SK-N-SH (cell line): ENCODE measurements around the gene THBS1. TPM values are rescaled to one million over a fixed set of nuclear protein-coding genes. Genes with fewer than 3 reads are reported as not detected.

Experiments used
- CTCF ChIA-PET: fragments of 300-600, 350-600 bp; formaldehyde crosslinking; extraction: SDS; loops from one replicate; lab custom pipeline; 2021; lab: Yijun Ruan, JAX
- POLR2A ChIA-PET: fragments of 350-600 bp; sonication (Branson Sonifier 250); formaldehyde crosslinking; extraction: SDS; loops from one replicate; lab custom pipeline; 2020; ENCODE audit warnings: antibody characterized with exemption, inconsistent platforms; lab: Yijun Ruan, JAX
- DNase-seq: peaks from one replicate; pipeline ENCODE4 v3.0.0; 2012
- H2AFZ ChIP-seq: fragments of 200-600 bp; sonication (generic); 2 replicates; pipeline ENCODE4 v1.8.1; 2016; ENCODE audit warnings: antibody characterized with exemption, mild to moderate bottlenecking, low read depth
- H3F3A ChIP-seq: fragments of 200-600 bp; sonication (generic); replicated peaks from 2 replicates; pipeline ENCODE3; 2016; ENCODE audit warnings: antibody characterized with exemption, mild to moderate bottlenecking; ENCODE audit not compliant: insufficient read depth
- H3K27ac ChIP-seq, 2 experiments: fragments of 200-500 bp in 1 of 2; fragments of 200-600 bp in 1 of 2; sonication (Bioruptor generic) in 1 of 2; sonication (generic), shearing (Covaris generic) in 1 of 2; 2 replicates each; pipeline versions ENCODE4 v1.5.1 to v1.6.1; 2014 to 2016; ENCODE audit warnings: low read depth in 2 of 2, inconsistent platforms in 1 of 2, low read length in 1 of 2, mild to moderate bottlenecking in 1 of 2, mixed read lengths in 1 of 2
- H3K27me3 ChIP-seq: fragments of 200-600 bp; sonication (generic), shearing (Covaris generic); 2 replicates; pipeline ENCODE4 v1.6.1; 2016; ENCODE audit warnings: mixed run types; ENCODE audit not compliant: insufficient read depth
- H3K36me3 ChIP-seq, 2 experiments: fragments of 200-500 bp in 1 of 2; fragments of 200-600 bp in 1 of 2; sonication (Bioruptor generic) in 1 of 2; sonication (generic) in 1 of 2; replicated peaks in 1 of 2; 2 replicates each; pipeline versions ENCODE3 to v1.5.1; 2014 to 2016; ENCODE audit warnings: low read length in 1 of 2, mild to moderate bottlenecking in 1 of 2; ENCODE audit not compliant: insufficient read depth in 2 of 2, control insufficient read depth in 1 of 2
- H3K4me1 ChIP-seq, 2 experiments: fragments of 200-500 bp in 1 of 2; fragments of 200-600 bp in 1 of 2; sonication (Bioruptor generic) in 1 of 2; sonication (generic), shearing (Covaris generic) in 1 of 2; 2 replicates each; pipeline versions ENCODE4 v1.5.1 to v1.6.1; 2014 to 2016; ENCODE audit warnings: low read depth in 1 of 2, low read length in 1 of 2, mixed run types in 1 of 2; ENCODE audit not compliant: insufficient read depth in 2 of 2, control insufficient read depth in 1 of 2
- H3K4me2 ChIP-seq: fragments of 200-600 bp; sonication (generic), shearing (Covaris generic); 2 replicates; pipeline ENCODE4 v1.6.1; 2017; ENCODE audit warnings: mixed run types
- H3K4me3 ChIP-seq, 2 experiments: fragments of 200-500 bp in 1 of 2; fragments of 200-600 bp in 1 of 2; sonication (Bioruptor generic) in 1 of 2; sonication (generic), shearing (Covaris generic) in 1 of 2; 2 replicates each; pipeline versions ENCODE4 v1.5.1 to v1.8.1; 2014 to 2016; ENCODE audit warnings: low read depth in 2 of 2, inconsistent platforms in 1 of 2, low read length in 1 of 2, mild to moderate bottlenecking in 1 of 2, mixed read lengths in 1 of 2, moderate library complexity in 1 of 2
- H3K79me2 ChIP-seq: fragments of 200-600 bp; sonication (generic); 2 replicates; pipeline ENCODE4 v1.8.1; 2017; ENCODE audit warnings: mild to moderate bottlenecking; ENCODE audit not compliant: insufficient read depth
- H3K9ac ChIP-seq: fragments of 200-600 bp; sonication (generic); 2 replicates; pipeline ENCODE4 v1.6.1; 2017; ENCODE audit warnings: mixed run types
- H3K9me2 ChIP-seq: fragments of 200-600 bp; sonication (generic); 2 replicates; pipeline ENCODE4 v1.6.1; 2017; ENCODE audit warnings: mixed run types
- H3K9me3 ChIP-seq: fragments of 200-600 bp; sonication (generic); 2 replicates; pipeline ENCODE4 v1.6.1; 2017; ENCODE audit warnings: mixed run types, mild to moderate bottlenecking, moderate library complexity
- H4K20me1 ChIP-seq: fragments of 200-600 bp; sonication (generic); 2 replicates; pipeline ENCODE4 v1.6.1; 2017; ENCODE audit warnings: mild to moderate bottlenecking, mixed run types; ENCODE audit not compliant: insufficient read depth
- ELF1 ChIP-seq: IDR thresholded peaks from 2 replicates; pipeline ENCODE4 v1.4.0; 2012
- EZH2phosphoT487 ChIP-seq: fragments of 200-600 bp; sonication (generic); IDR thresholded peaks from 2 replicates; pipeline ENCODE4 v1.6.1; 2017; ENCODE audit warnings: low read depth, mixed run types, mild to moderate bottlenecking, antibody characterized with exemption, moderate library complexity, borderline replicate concordance
- FOSL2 ChIP-seq: IDR thresholded peaks from 2 replicates; pipeline ENCODE4 v1.4.0; 2012; ENCODE audit warnings: low read depth, mild to moderate bottlenecking, moderate library complexity, borderline replicate concordance
- GABPA ChIP-seq: IDR thresholded peaks from 2 replicates; pipeline ENCODE4 v1.4.0; 2012; ENCODE audit warnings: low read depth, mild to moderate bottlenecking
- GATA2 ChIP-seq: sonication (generic); formaldehyde crosslinking; IDR thresholded peaks from 2 replicates; pipeline ENCODE4 v1.5.0; 2020; ENCODE audit warnings: mild to moderate bottlenecking, missing genetic modification reagents
- MAX ChIP-seq: IDR thresholded peaks from 2 replicates; pipeline ENCODE4 v1.4.0; 2012; ENCODE audit warnings: low read depth
- MEF2A ChIP-seq: IDR thresholded peaks from 2 replicates; pipeline ENCODE4 v1.4.0; 2012; ENCODE audit warnings: low read depth, borderline replicate concordance
- MXI1 ChIP-seq: IDR thresholded peaks from 2 replicates; pipeline ENCODE4 v1.6.1; 2012; ENCODE audit warnings: mild to moderate bottlenecking, low read depth, low read length, improper control_type of control experiment
- NFIC ChIP-seq: IDR thresholded peaks from 2 replicates; pipeline ENCODE4 v1.4.0; 2012; ENCODE audit warnings: borderline replicate concordance
- NRF1 ChIP-seq: IDR thresholded peaks from 2 replicates; pipeline ENCODE4 v1.6.1; 2012; ENCODE audit warnings: low read depth, mild to moderate bottlenecking, low read length
- PBX3 ChIP-seq: IDR thresholded peaks from 2 replicates; pipeline ENCODE4; 2012
- RAD21 ChIP-seq: IDR thresholded peaks from 2 replicates; pipeline ENCODE4 v1.6.1; 2012; ENCODE audit warnings: mild to moderate bottlenecking, low read length
- RFX5 ChIP-seq: IDR thresholded peaks from 2 replicates; pipeline ENCODE4 v1.6.1; 2012; ENCODE audit warnings: mild to moderate bottlenecking, improper control_type of control experiment, low read length
- SIN3A ChIP-seq: IDR thresholded peaks from 2 replicates; pipeline ENCODE4 v1.6.1; 2012; ENCODE audit warnings: low read depth, mild to moderate bottlenecking, low read length, moderate library complexity, borderline replicate concordance
- ZBTB33 ChIP-seq: IDR thresholded peaks from 2 replicates; pipeline ENCODE4 v1.4.0; 2012; ENCODE audit warnings: low read depth, borderline replicate concordance
- WGBS: methylation state at CpG from one replicate; pipeline ENCODE4 v1.1.6; 2017; ENCODE audit warnings: low lambda C conversion rate; 5-methylcytosine and 5-hydroxymethylcytosine counted together
- polyA plus RNA-seq, 3 experiments: library from polyadenylated mRNA; depleted of rRNA; stranded (reverse); fragments of >200 nt; gene quantifications; 2 replicates each; pipeline ENCODE4 v1.2.3, GENCODE V29; 2012
- TF ChIP-seq, protein P1 (sequence below): IDR thresholded peaks from 2 replicates; pipeline ENCODE4 v1.6.1; 2012; ENCODE audit warnings: mild to moderate bottlenecking, low read depth, low read length, moderate library complexity
- TF ChIP-seq, protein P2 (sequence below): fragments of 150-350 bp; IDR thresholded peaks from 2 replicates; pipeline ENCODE4 v1.6.1; 2017; ENCODE audit warnings: antibody characterized with exemption, low read length, low read depth, borderline replicate concordance

The THBS1 gene
- polyA plus RNA-seq, 1 of the 3 experiments (the other 2 are of a cell fraction): 117 TPM

- H3K36me3 ChIP-seq: peaks cover 0 to 18% of the 10 kb centered on the region in 2 experiments
- no peak overlapping the region for H2AFZ ChIP-seq
- DNase-seq: no peak
- peaks cover 4% of the 10 kb centered on the region for H3F3A ChIP-seq
- peaks cover 28% of the 10 kb centered on the region for H3K9me3 ChIP-seq
- no peak overlapping the region for H3K27ac ChIP-seq
- no peak overlapping the region for H3K9ac ChIP-seq
- TF ChIP-seq MAX: no peak
- no peak for TF ChIP-seq EZH2phosphoT487
- no peak for TF ChIP-seq NFIC
- no peak for TF ChIP-seq PBX3
- TF ChIP-seq ZBTB33: no peak
- TF ChIP-seq RFX5: no peak
- TF ChIP-seq SIN3A: no peak
- TF ChIP-seq FOSL2: no peak
- TF ChIP-seq GABPA: no peak
- TF ChIP-seq GATA2 (CRISPR knock-in tag): no peak
- no peak for TF ChIP-seq RAD21
- no peak overlapping the region for H3K4me3 ChIP-seq
- no peaks in the 10 kb centered on the region for H3K9me2 ChIP-seq
- no peaks in the 10 kb centered on the region for H3K4me1 ChIP-seq
- WGBS: 46% methylated on average over 4 of the region's 4 CpGs
- H4K20me1 ChIP-seq: no peaks in the 10 kb centered on the region
- CTCF ChIA-PET: interaction anchor here (0.8 to 1.6 kb wide), 5 partner anchors 15 to 1132 kb away, joined by 3 to 8 read pairs (median 3); partner anchors contain the start of gene THBS1
- POLR2A ChIA-PET: no interaction called here
- no peaks in the 10 kb centered on the region for H3K79me2 ChIP-seq
- H3K27me3 ChIP-seq: no peaks in the 10 kb centered on the region
- no peak overlapping the region for H3K4me2 ChIP-seq
These were observed 28.5 kb downstream of the THBS1 start for GRCh38 chr15:39609166-39609916.

DNA sequence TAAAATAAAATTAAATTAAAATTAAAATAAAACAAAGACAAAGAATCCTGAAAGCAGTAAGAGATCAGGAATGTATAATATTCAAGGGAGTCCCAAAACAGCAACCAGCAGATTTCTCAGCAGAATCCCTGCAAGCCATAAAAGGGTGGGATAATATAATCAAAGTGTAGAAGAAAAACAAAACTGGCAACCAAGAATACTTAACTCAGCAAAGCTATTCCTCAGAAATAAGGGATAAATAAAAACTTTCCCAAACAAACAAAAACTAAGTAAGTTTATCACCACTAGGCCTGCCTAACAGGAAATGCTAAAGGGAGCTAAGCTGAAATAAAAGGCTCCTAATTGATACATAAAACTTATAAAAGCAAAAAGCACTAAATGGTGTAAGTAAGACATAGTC is 29.8 kb downstream of the THBS1 start:
- Histone ChIP-seq H2AFZ (no peak overlapping the region), H3K4me1 (no peaks in the 10 kb centered on the region), H3K79me2 (no peaks in the 10 kb centered on the region), H4K20me1 (no peaks in the 10 kb centered on the region), H3K9ac (no peak overlapping the region), H3K27me3 (no peaks in the 10 kb centered on the region), H3K9me3 (peaks cover 28% of the 10 kb centered on the region), H3K4me2 (no peak overlapping the region), H3K27ac (no peak overlapping the region), H3K9me2 (no peaks in the 10 kb centered on the region), H3K4me3 (no peak overlapping the region), H3F3A (peaks cover 4% of the 10 kb centered on the region), H3K36me3 (peaks cover 0 to 18% of the 10 kb centered on the region in 2 experiments)
- ChIA-PET CTCF (no interaction called here), POLR2A (no interaction called here)
- no peak for DNase-seq
- no peak for TF ChIP-seq MXI1
- TF ChIP-seq PBX3: no peak
- TF ChIP-seq, protein P1, sequence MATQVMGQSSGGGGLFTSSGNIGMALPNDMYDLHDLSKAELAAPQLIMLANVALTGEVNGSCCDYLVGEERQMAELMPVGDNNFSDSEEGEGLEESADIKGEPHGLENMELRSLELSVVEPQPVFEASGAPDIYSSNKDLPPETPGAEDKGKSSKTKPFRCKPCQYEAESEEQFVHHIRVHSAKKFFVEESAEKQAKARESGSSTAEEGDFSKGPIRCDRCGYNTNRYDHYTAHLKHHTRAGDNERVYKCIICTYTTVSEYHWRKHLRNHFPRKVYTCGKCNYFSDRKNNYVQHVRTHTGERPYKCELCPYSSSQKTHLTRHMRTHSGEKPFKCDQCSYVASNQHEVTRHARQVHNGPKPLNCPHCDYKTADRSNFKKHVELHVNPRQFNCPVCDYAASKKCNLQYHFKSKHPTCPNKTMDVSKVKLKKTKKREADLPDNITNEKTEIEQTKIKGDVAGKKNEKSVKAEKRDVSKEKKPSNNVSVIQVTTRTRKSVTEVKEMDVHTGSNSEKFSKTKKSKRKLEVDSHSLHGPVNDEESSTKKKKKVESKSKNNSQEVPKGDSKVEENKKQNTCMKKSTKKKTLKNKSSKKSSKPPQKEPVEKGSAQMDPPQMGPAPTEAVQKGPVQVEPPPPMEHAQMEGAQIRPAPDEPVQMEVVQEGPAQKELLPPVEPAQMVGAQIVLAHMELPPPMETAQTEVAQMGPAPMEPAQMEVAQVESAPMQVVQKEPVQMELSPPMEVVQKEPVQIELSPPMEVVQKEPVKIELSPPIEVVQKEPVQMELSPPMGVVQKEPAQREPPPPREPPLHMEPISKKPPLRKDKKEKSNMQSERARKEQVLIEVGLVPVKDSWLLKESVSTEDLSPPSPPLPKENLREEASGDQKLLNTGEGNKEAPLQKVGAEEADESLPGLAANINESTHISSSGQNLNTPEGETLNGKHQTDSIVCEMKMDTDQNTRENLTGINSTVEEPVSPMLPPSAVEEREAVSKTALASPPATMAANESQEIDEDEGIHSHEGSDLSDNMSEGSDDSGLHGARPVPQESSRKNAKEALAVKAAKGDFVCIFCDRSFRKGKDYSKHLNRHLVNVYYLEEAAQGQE: no peak
- TF ChIP-seq MAX: no peak
- no peak for TF ChIP-seq MEF2A
- TF ChIP-seq, protein P2, sequence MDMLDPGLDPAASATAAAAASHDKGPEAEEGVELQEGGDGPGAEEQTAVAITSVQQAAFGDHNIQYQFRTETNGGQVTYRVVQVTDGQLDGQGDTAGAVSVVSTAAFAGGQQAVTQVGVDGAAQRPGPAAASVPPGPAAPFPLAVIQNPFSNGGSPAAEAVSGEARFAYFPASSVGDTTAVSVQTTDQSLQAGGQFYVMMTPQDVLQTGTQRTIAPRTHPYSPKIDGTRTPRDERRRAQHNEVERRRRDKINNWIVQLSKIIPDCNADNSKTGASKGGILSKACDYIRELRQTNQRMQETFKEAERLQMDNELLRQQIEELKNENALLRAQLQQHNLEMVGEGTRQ: no peak
- no peak for TF ChIP-seq NRF1
- TF ChIP-seq ELF1: no peak
